Liver (tissue), 9 donors: ENCODE data around the gene AQP6. TPM values are rescaled to one million over a fixed set of nuclear protein-coding genes. Genes with fewer than 3 reads are reported as not detected.

Experiments
- DNase-seq: peaks from one replicate; pipeline ENCODE4 v3.0.0-alpha.2; 2017; ENCODE audit warnings: low spot score
- H3K27ac ChIP-seq, 2 donors: one replicate each; pipeline ENCODE4 v1.7.0; 2013; ENCODE audit warnings: inconsistent platforms in 2 of 2, low read length in 2 of 2, control low read depth in 1 of 2, low read depth in 1 of 2, mild to moderate bottlenecking in 1 of 2
- H3K27me3 ChIP-seq, 4 donors: one replicate each; pipeline versions ENCODE4 v1.6.1 to v1.7.0; 2013; ENCODE audit warnings: low read length in 3 of 4, inconsistent platforms in 1 of 4, mild to moderate bottlenecking in 1 of 4, moderate library complexity in 1 of 4; ENCODE audit not compliant: control insufficient read depth in 4 of 4, insufficient read depth in 4 of 4
- H3K36me3 ChIP-seq, 4 donors: one replicate each; pipeline versions ENCODE4 v1.6.1 to v1.7.0; 2013; ENCODE audit warnings: low read length in 3 of 4, mild to moderate bottlenecking in 3 of 4, low read depth in 1 of 4, moderate library complexity in 1 of 4; ENCODE audit not compliant: control insufficient read depth in 4 of 4, insufficient read depth in 3 of 4
- H3K4me1 ChIP-seq, 4 donors: one replicate each; pipeline versions ENCODE4 v1.6.1 to v1.7.0; 2013; ENCODE audit warnings: low read length in 3 of 4, mild to moderate bottlenecking in 3 of 4, moderate library complexity in 1 of 4; ENCODE audit not compliant: control insufficient read depth in 4 of 4, insufficient read depth in 4 of 4
- H3K4me3 ChIP-seq, 3 donors: one replicate each; pipeline versions ENCODE4 v1.6.1 to v1.7.0; 2013; ENCODE audit warnings: low read length in 3 of 3, control low read depth in 1 of 3, low read depth in 1 of 3, mild to moderate bottlenecking in 1 of 3
- H3K9ac ChIP-seq, 2 donors: one replicate each; pipeline ENCODE4 v1.7.0; 2013; ENCODE audit warnings: low read length in 2 of 2, mild to moderate bottlenecking in 2 of 2, moderate library complexity in 2 of 2, control low read depth in 1 of 2, low read depth in 1 of 2
- H3K9me3 ChIP-seq, 4 donors: one replicate each; pipeline versions ENCODE4 v1.6.1 to v1.7.0; 2013; ENCODE audit warnings: low read length in 3 of 4; ENCODE audit not compliant: control insufficient read depth in 4 of 4
- ATF3 ChIP-seq: IDR thresholded peaks from 2 replicates; pipeline ENCODE4 v1.6.1; 2016; ENCODE audit warnings: antibody characterized with exemption
- CTCF ChIP-seq: fragments of 150-350 bp; IDR thresholded peaks from 2 replicates; pipeline ENCODE4 v1.5.1; 2017; ENCODE audit warnings: improper control_type of control experiment, low read depth, low read length; ENCODE audit not compliant: missing input control
- EGR1 ChIP-seq, 2 donors: IDR thresholded peaks; 2 replicates each; pipeline ENCODE4 v1.6.1; 2016 to 2018; ENCODE audit warnings: antibody characterized with exemption in 2 of 2, low read depth in 2 of 2
- FOXA1 ChIP-seq: IDR thresholded peaks from 2 replicates; pipeline ENCODE4 v1.6.1; 2016; ENCODE audit warnings: antibody characterized with exemption
- FOXA2 ChIP-seq: IDR thresholded peaks from 2 replicates; pipeline ENCODE4 v1.6.1; 2016; ENCODE audit warnings: antibody characterized with exemption
- HNF4A ChIP-seq, 2 donors: conservative IDR thresholded peaks; 2 replicates each; pipeline ENCODE4 v1.6.1; 2016; ENCODE audit warnings: antibody characterized with exemption in 2 of 2, mild to moderate bottlenecking in 2 of 2
- HNF4G ChIP-seq: IDR thresholded peaks from 2 replicates; pipeline ENCODE4 v1.6.1; 2016; ENCODE audit warnings: antibody characterized with exemption
- JUND ChIP-seq, 2 donors: IDR thresholded peaks; 2 replicates each; pipeline ENCODE4 v1.6.1; 2016; ENCODE audit warnings: antibody characterized with exemption in 2 of 2
- RAD21 ChIP-seq, 2 donors: IDR thresholded peaks; 2 replicates each; pipeline ENCODE4 v1.6.1; 2016; ENCODE audit warnings: antibody characterized with exemption in 2 of 2, mild to moderate bottlenecking in 2 of 2
- RXRA ChIP-seq, 2 donors: IDR thresholded peaks; 2 replicates each; pipeline ENCODE4 v1.6.1; 2017 to 2018; ENCODE audit warnings: antibody characterized with exemption in 2 of 2, mild to moderate bottlenecking in 1 of 2
- SP1 ChIP-seq: IDR thresholded peaks from 2 replicates; pipeline ENCODE4 v1.6.1; 2018; ENCODE audit warnings: antibody characterized with exemption, mild to moderate bottlenecking
- TAF1 ChIP-seq: conservative IDR thresholded peaks from 2 replicates; pipeline ENCODE4 v1.6.1; 2016; ENCODE audit warnings: antibody characterized with exemption, mild to moderate bottlenecking
- YY1 ChIP-seq: IDR thresholded peaks from 2 replicates; pipeline ENCODE4 v1.6.1; 2016; ENCODE audit warnings: antibody characterized with exemption, mild to moderate bottlenecking
- WGBS: extraction: QIAGEN DNeasy Blood & Tissue Kit; methylation state at CpG from one replicate; pipeline ENCODE4 v1.1.7; 2013; 5-methylcytosine and 5-hydroxymethylcytosine counted together
- polyA plus RNA-seq, 2 donors: library from polyadenylated mRNA; stranded (reverse) in 1 of 2; unstranded in 1 of 2; fragments of 200-250 nt in 1 of 2; fragments of >200 nt in 1 of 2; fragmentation: Nextera tagmentation in 1 of 2; extraction: Ambion mirVana in 1 of 2; gene quantifications; one replicate each; pipeline versions ENCODE4 v1.2.1 to v1.2.3, GENCODE V29; 2013 to 2015
- total RNA-seq, 2 donors: library from RNA; depleted of rRNA; stranded (reverse); fragments of >200 nt; gene quantifications; one replicate each; pipeline ENCODE4 v1.2.3, GENCODE V29; 2014
- TF ChIP-seq, protein P1 (sequence below): IDR thresholded peaks from 2 replicates; pipeline ENCODE4 v1.6.1; 2016; ENCODE audit warnings: antibody characterized with exemption
- TF ChIP-seq, protein P2 (sequence below): IDR thresholded peaks from 2 replicates; pipeline ENCODE4 v1.6.1; 2016; ENCODE audit warnings: antibody characterized with exemption
- TF ChIP-seq, protein P3 (sequence below): IDR thresholded peaks from 2 replicates; pipeline ENCODE4 v1.6.1; 2016; ENCODE audit warnings: antibody characterized with exemption, mild to moderate bottlenecking
- donor health status: healthy.
- donor health status: healthy.
- donor health status: healthy.
- donor health status: healthy.
- donor health status: healthy.

The AQP6 gene
- total and polyA plus RNA-seq, 4 donors, result 0.05 to 0.11 TPM; not detected in 2

DNA sequence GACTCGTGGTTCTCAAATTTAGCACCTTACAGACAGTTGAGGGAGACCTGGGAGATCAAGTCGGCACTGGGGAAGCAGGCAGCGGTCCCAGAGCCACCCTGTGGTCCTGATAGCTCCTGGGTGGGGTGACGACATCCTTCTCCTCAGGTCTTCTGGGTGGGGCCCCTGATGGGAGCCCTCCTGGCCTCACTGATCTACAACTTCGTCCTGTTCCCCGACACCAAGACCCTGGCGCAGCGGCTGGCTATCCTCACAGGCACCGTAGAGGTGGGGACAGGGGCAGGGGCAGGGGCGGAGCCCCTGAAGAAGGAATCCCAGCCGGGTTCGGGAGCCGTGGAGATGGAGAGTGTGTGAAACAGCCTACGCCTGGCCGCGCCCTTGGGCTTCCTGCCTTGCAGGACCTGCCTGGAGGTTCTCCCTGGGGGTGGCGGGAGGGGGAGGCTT, 2.6 kb downstream of the AQP6 start (continued):
- TF ChIP-seq, protein P1, sequence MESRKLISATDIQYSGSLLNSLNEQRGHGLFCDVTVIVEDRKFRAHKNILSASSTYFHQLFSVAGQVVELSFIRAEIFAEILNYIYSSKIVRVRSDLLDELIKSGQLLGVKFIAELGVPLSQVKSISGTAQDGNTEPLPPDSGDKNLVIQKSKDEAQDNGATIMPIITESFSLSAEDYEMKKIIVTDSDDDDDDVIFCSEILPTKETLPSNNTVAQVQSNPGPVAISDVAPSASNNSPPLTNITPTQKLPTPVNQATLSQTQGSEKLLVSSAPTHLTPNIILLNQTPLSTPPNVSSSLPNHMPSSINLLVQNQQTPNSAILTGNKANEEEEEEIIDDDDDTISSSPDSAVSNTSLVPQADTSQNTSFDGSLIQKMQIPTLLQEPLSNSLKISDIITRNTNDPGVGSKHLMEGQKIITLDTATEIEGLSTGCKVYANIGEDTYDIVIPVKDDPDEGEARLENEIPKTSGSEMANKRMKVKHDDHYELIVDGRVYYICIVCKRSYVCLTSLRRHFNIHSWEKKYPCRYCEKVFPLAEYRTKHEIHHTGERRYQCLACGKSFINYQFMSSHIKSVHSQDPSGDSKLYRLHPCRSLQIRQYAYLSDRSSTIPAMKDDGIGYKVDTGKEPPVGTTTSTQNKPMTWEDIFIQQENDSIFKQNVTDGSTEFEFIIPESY, result no peak
- TF ChIP-seq EGR1 (IDR thresholded peaks at IDR 0.05; ENCODE audit: low read depth in 2 of 2), result no peak
- no peak for TF ChIP-seq RXRA (IDR thresholded peaks at IDR 0.05)
- no peak for TF ChIP-seq YY1
- TF ChIP-seq ATF3, result no peak

GRCh38 chr12:49976557-49976956, 3.8 kb downstream of the AQP6 start:
- Histone ChIP-seq H3K9me3 (no peaks in the 10 kb centered on the region), H3K27me3 (no peaks in the 10 kb centered on the region), H3K4me3 (no peak overlapping the region), H3K27ac (no peak overlapping the region), H3K4me1 (peaks cover 1 to 24% (median 11%) of the 10 kb centered on the region in 4 donors), H3K9ac (no peak overlapping the region), H3K36me3 (no peaks in the 10 kb centered on the region)
- TF ChIP-seq JUND (IDR thresholded peaks at IDR 0.05), result no peak
- no peak for TF ChIP-seq TAF1
- TF ChIP-seq, protein P2, sequence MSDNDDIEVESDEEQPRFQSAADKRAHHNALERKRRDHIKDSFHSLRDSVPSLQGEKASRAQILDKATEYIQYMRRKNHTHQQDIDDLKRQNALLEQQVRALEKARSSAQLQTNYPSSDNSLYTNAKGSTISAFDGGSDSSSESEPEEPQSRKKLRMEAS, result no peak
- TF ChIP-seq EGR1 (IDR thresholded peaks at IDR 0.05; ENCODE audit: low read depth in 2 of 2), result no peak
- no peak for TF ChIP-seq FOXA2
- TF ChIP-seq ATF3, result no peak
- no peak for TF ChIP-seq YY1
- TF ChIP-seq RXRA (IDR thresholded peaks at IDR 0.05), result no peak
- TF ChIP-seq SP1, result no peak
- no peak for TF ChIP-seq RAD21 (IDR thresholded peaks at IDR 0.05)
- TF ChIP-seq FOXA1, result no peak
- no peak for TF ChIP-seq CTCF
- no peak for TF ChIP-seq HNF4A (conservative IDR thresholded peaks at IDR 0.05)
- TF ChIP-seq, protein P3, sequence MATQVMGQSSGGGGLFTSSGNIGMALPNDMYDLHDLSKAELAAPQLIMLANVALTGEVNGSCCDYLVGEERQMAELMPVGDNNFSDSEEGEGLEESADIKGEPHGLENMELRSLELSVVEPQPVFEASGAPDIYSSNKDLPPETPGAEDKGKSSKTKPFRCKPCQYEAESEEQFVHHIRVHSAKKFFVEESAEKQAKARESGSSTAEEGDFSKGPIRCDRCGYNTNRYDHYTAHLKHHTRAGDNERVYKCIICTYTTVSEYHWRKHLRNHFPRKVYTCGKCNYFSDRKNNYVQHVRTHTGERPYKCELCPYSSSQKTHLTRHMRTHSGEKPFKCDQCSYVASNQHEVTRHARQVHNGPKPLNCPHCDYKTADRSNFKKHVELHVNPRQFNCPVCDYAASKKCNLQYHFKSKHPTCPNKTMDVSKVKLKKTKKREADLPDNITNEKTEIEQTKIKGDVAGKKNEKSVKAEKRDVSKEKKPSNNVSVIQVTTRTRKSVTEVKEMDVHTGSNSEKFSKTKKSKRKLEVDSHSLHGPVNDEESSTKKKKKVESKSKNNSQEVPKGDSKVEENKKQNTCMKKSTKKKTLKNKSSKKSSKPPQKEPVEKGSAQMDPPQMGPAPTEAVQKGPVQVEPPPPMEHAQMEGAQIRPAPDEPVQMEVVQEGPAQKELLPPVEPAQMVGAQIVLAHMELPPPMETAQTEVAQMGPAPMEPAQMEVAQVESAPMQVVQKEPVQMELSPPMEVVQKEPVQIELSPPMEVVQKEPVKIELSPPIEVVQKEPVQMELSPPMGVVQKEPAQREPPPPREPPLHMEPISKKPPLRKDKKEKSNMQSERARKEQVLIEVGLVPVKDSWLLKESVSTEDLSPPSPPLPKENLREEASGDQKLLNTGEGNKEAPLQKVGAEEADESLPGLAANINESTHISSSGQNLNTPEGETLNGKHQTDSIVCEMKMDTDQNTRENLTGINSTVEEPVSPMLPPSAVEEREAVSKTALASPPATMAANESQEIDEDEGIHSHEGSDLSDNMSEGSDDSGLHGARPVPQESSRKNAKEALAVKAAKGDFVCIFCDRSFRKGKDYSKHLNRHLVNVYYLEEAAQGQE, result no peak
- TF ChIP-seq HNF4G, result no peak
- 92% methylated on average over 2 of the region's 2 CpGs for WGBS
- DNase-seq, result no peak
